Stimulated activated naive CD8-positive, alpha-beta T cell treated with anti-CD3 and anti-CD28 coated beads, Interleukin-15, Interleukin-2, amounts not matched to agents 100 U/mL and 50 U/mL, for 24 hours (primary cell): ENCODE data around the gene PSAP.
"Not testable (repeated sequence)": the region's sequence is repeated elsewhere in the genome, so short reads cannot be mapped to it uniquely, and the experiment has no call there.

Source experiments
- ATAC-seq: fragments of 150-1000 bp; cut with Tn5 transposase; one replicate; pipeline ENCODE4 v1.10.0; 2021
- DNase-seq: peaks from one replicate; pipeline ENCODE4 v3.0.0; 2021

PSAP gene

GRCh38 chr10:71874680-71875354, 23.8 kb upstream of the PSAP start:
- ATAC-seq, DNase-seq: not testable (repeated sequence)

GRCh38 chr10:71873582-71874211, 22.6 kb upstream of the PSAP start:
- DNase-seq (no peak), ATAC-seq (peak; percentile 35)

- not testable (repeated sequence) for DNase-seq, ATAC-seq
Observed at GRCh38 chr10:71869601-71870000, 18.6 kb upstream of the PSAP start.

- DNase-seq, result no peak
- ATAC-seq, result peak; percentile 73
Observed at GRCh38 chr10:71868192-71868697, 17.2 kb upstream of the PSAP start.

GRCh38 chr10:71865561-71866041, 14.6 kb upstream of the PSAP start:
- ATAC-seq (no peak), DNase-seq (no peak)

- no peak for DNase-seq
- ATAC-seq, result no peak
Observed at GRCh38 chr10:71864911-71865361, 13.9 kb upstream of the PSAP start.

GRCh38 chr10:71863203-71863602, 12.2 kb upstream of the PSAP start:
- DNase-seq (no peak), ATAC-seq (no peak)

GRCh38 chr10:71860243-71861029, 9.4 kb upstream of the PSAP start:
- peak; percentile 52 for DNase-seq
- peak; percentile 74 for ATAC-seq

GRCh38 chr10:71857934-71858890, 7.2 kb upstream of the PSAP start:
- ATAC-seq (no peak), DNase-seq (no peak)

GRCh38 chr10:71856619-71857018, 5.6 kb upstream of the PSAP start:
- DNase-seq, result no peak

GRCh38 chr10:71854031-71854430, 3.0 kb upstream of the PSAP start:
- ATAC-seq, result no peak
- DNase-seq, result no peak

More at GRCh38 chr10:71856619-71857018, 5.6 kb upstream of the PSAP start:
- no peak for ATAC-seq

- DNase-seq, result no peak
Observed at GRCh38 chr10:71852355-71852937, 1.4 kb upstream of the PSAP start.

GRCh38 chr10:71851465-71852095, 529 bp upstream of the PSAP start:
- DNase-seq, result not testable (repeated sequence)

More at GRCh38 chr10:71852355-71852937, 1.4 kb upstream of the PSAP start:
- ATAC-seq, result no peak

GRCh38 chr10:71850021-71850742, 869 bp downstream of the PSAP start:
- no peak for ATAC-seq
- no peak for DNase-seq

More at GRCh38 chr10:71851465-71852095, 529 bp upstream of the PSAP start:
- not testable (repeated sequence) for ATAC-seq

GRCh38 chr10:71849461-71849908, 1.6 kb downstream of the PSAP start:
- ATAC-seq (no peak), DNase-seq (no peak)

GRCh38 chr10:71848325-71849275, 2.5 kb downstream of the PSAP start:
- DNase-seq (no peak), ATAC-seq (no peak)

GRCh38 chr10:71847418-71847817, 3.6 kb downstream of the PSAP start:
- ATAC-seq, result no peak
- no peak for DNase-seq

GRCh38 chr10:71846816-71847215, 4.2 kb downstream of the PSAP start:
- ATAC-seq (no peak), DNase-seq (no peak)
